Superior temporal gyrus (tissue), 1 donor: ENCODE measurements around the gene FAM53A.

Experiments used
- DNase-seq: peaks from one replicate; pipeline ENCODE4 v3.0.0-alpha.2; 2016; ENCODE audit errors: extremely low spot score

Gene FAM53A

GRCh38 chr4:1639299-1639868, 44.7 kb downstream of the FAM53A start:
- DNase-seq: no peak

DNA sequence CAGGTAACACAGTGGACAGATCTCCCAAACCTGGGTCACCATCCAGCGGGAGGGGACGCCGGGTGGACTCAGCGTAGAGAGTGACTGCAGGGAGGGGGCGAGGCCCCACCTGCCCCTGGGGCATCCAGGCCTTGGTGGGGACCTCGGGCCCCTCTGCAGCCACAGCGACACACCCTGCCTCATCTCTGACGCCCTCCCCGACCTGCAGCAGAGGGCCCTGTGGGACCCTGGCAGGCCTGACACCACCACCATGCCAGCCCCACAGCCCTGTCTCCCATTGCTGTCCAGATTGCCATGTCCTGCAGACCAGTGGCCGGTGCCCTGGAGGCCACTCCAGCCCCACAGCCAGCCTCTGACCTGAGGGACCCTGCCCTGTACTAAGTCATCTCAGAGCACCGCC, 45.2 kb downstream of the FAM53A start:
- no peak for DNase-seq

GRCh38 chr4:1638272-1638598, 45.9 kb downstream of the FAM53A start:
- no peak for DNase-seq

DNA sequence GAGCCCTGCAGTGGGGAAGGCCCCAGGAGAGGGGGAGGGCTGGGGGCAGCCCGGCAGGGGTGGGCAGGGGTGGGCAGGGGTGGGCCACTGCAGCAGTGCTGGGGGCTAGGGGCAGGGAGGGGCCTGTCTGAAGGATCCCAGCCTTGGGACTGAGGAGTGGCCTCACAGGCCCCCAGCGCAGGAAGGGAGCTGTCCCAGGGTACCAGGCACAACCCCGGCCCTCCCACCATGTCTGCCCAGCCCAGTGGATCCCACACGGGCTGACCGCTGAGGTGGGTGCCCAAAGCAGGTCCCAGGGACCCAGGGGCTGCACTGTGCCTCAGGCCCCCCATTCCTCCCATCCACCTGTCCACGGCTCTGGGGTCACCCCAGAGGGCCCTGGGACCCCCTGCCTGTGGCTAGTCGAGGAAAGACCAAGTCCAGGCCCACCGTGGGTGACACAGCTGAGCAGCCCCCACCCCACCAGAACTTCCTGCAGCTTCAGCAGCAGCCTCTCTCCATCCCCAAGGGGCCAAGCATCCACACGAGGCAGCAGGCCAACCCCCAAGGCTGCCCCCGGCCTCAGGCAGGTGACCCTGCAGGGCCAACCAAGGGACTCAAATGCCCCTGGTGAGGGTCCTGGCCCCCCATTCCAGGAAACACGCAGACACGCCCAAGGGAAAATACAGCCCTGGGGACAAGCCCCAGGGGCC, 46.4 kb downstream of the FAM53A start:
- DNase-seq: no peak

GRCh38 chr4:1636490-1637211, 47.5 kb downstream of the FAM53A start:
- DNase-seq: no peak

DNA sequence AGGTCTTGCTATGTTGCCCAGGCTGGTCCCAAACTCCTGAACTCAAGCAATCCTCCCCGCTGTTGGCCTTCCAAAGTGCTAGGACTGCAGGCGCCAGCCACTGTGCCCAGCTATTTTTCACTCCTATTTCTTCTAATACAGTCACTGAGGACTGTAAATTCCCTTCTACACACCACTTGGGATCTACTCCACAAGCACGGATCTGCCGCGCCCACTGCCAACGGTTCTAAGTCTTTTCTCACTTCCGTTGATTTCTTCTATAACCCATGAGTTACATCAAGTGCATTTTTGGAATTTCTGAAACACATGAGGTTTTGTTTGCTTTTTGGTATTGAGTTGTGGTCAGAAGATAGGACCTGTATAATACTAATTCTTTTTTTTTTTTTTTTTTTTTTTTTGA, 48.6 kb downstream of the FAM53A start:
- no peak for DNase-seq

DNA sequence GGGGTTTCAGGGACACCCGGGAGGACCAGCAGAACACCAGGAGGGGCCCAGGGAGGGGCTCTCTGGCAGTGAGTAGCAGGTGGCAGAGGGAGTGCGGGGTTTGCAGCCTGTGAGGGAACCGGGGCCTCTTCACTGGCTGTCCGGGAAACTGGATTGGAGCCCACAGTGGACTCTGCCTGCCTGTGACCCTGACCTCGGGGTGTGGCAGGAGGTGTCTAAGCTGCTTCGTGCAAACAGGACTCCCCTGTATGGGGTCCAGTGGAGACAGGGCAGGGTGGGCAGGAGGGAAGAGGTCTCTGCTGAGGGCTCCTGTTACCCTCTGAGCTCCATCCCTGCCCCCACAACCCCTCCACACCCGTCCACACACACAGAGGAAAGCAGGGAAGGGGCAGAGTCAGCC, 50.1 kb downstream of the FAM53A start:
- DNase-seq: no peak

DNA sequence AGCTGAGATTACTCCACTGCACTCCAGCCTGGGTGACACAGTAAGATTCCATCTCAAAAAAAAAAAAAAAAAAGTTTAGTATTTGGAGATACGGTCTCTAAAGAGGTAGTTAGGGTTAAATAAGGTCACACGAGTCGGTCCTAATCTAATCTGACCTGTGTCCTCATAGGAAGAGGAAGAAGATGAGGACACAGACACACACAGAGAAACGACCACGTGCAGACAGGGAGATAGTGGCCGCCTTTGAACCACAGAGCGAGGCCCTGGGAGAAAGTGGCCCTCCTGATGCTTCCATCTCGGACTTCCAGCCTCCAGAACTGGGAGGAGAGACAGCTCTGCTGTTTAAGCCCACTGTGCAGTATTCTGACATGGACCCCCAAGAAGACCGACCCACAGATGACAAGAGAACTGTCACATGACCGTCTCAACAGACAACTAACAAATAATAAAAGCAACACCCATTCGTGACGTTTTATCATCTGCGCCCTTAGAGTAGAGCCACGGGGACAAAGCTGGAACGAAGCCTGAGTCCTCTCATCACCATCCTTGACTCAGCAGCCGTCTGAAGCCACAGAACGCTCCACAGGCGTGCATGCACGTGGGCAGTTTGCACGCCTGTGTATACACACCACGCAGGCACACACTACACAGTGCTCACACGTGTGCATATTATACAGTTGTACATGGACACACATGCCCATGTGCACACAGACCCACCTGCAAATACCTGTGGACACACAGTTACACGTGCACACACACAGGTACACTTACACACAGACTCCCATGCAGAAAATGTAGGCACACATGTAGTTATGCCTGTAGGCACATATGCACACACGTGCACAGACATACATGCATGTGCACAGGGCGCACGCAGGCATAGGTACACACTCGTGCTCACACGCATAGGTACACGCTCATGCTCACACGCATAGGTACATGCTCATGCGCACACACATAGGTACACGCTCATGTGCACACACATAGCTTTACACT, 51.7 kb downstream of the FAM53A start:
- DNase-seq: no peak

GRCh38 chr4:1631136-1631535, 53.0 kb downstream of the FAM53A start:
- DNase-seq: no peak

GRCh38 chr4:1630266-1630665, 53.8 kb downstream of the FAM53A start:
- no peak for DNase-seq

GRCh38 chr4:1629699-1630083, 54.4 kb downstream of the FAM53A start:
- DNase-seq: no peak

DNA sequence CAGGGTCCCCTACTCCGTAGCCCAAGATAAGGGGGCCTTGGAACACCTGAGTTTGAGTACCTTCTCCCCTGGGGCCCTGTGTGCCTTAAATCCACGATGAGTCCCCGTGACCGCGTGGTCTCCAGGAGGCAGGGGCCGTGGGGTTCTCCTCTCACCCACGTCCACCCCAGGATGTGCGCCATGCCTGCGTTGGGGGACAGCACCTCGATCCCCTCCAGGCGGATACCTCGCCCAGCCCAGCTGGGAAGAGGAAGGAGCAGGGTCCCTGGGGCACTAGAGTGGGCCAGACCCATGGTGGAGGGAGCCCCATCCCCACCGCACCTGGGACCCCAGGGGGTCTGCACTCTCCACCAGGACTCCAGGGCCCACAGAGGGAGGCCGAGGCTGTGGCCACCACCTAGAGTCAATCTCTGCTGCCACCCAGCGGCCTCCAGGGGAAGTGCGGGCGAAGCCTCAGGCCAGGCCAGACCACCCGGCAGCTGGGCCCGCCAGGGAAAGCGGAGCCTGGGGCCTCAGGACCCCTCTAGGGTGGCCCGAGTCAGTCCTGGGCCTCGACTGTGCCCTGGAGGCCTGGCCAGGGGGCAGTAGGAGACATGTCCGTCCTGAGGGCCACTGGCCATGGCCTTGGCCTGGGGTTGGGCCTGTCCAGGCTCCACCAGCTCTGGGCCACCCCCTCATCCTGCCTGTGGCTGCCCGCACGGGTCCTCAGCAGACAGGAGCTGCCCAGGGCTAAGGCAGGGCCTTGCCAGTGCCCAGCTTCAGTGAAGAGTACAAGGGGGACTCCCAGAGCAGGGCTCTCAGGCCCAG, 55.0 kb downstream of the FAM53A start:
- peak; percentile 68 for DNase-seq

DNA sequence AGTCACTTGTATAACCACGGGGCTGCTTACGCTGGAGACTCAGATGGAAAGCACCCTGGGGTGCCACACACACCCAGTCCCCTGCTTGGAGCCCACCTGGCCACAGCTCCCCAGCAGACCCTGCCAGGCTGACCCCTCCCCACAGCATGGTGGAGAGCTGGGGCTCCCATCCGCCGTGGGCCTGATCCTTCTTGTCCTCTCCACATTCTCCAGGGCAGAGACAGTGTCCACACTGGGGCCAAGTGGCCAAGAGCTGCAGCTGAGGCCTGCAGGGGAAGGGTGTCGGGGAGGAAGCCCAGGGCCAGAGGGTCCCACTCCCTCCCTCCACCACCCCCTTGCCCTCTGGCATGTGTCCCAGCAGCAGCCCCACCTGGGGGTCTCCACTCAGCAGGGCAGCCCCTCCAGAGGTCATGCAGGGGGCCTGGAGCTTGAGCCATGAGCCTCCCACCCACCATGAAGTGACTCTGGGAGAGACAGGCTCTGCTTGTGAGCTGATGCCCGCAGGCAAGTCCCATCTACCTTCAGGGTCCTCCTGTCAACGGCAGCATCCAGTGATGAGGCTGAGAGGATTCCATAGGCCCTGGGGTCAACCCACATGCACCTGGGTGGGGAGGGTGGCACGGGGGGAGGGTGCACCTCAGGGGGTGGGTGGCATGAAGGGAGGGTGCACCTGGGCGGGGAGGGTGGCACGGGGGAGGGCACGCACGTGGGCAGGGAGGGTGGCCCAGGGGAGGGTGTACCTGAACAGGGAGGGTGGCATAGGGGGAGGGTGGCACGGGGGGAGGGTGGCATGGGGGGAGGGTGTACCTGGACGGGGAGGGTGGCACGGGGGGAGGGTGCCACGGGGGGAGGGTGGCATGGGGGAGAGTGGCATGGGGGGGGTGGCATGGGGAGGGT, 56.4 kb downstream of the FAM53A start:
- DNase-seq: no peak

DNA sequence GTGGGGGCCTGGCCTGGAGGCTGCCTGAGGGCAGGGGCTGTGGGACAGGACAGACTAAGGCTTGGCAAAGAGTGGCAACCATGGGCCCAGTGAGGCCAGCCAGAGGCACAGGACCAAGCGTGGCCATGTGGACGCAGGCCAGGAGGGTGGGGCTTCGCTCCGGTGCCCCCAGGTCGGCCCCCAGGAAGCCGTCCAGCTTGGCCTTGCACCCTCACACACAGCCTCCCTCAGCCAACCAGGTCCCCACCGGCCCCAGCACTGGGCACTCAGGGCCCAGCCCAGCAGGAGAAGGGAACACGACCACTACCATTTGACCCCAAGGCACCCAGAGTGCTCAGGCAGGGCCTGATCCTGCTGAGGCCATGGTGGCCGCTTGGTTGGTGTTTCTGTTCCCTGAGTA, 57.2 kb downstream of the FAM53A start:
- no peak for DNase-seq

- DNase-seq: no peak
Measured at GRCh38 chr4:1626151-1626550, 58.0 kb downstream of the FAM53A start.

DNA sequence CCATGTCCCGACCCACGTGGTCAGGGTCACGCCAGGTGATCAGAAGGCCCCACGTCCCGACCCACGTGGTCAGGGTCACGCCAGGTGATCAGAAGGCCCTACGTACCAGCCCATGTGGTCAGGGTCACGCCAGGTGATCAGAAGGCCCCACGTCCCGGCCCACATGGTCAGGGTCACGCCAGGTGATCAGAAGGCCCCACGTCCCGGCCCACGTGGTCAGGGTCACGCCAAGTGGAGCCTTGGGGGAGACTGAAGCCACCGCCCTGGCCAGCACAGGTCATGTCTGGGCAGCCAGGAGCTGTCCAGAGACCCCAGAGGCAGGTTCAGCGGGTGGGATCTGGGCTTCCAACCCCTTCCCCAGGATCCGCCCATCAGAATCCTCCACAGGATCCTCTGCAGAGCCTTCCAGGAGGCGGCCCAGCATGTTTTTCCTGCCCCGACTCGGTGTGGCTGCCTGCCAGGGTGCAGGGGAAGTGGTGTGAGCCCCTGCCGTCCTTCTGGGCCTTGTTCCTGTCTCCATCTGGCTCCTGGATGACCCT, 58.4 kb downstream of the FAM53A start:
- no peak for DNase-seq

DNA sequence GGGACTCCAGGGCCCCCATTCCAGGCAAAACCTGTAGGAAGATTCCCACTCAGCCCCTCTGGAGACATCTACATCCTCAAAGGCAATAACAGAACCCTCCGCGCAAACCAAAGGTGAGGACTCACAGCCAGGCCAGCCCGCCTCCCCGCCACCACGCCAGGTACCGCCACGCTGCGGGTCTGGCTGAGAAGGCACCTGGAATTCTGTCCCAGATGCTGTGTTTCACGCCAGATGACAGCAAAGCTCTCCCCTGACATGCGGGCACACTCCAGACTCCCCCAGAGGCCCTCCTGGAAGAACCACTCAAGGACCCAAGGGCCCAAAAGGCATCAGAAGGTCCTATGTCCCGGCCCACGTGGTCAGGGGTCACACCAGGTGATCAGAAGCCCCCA, 59.6 kb downstream of the FAM53A start:
- DNase-seq: no peak

- DNase-seq: no peak
Measured at GRCh38 chr4:1623821-1624518, 60.1 kb downstream of the FAM53A start.

- DNase-seq: no peak
Measured at GRCh38 chr4:1623400-1623799, 60.7 kb downstream of the FAM53A start.
